Stimulated activated CD8-positive, alpha-beta memory T cell treated with anti-CD3 and anti-CD28 coated beads, Interleukin-2, amount 100 ng/mL, for 1 hour (primary cell): ENCODE results near the gene FANCG.
A peak's percentile ranks its signal among the peaks of the same experiment; 100 is the strongest.

Experiments used
- DNase-seq, 2 donors: peaks; one replicate each; pipeline ENCODE4 v3.0.0-alpha.2; 2020; ENCODE audit warnings: low read depth in 2 of 2

The FANCG gene

DNA sequence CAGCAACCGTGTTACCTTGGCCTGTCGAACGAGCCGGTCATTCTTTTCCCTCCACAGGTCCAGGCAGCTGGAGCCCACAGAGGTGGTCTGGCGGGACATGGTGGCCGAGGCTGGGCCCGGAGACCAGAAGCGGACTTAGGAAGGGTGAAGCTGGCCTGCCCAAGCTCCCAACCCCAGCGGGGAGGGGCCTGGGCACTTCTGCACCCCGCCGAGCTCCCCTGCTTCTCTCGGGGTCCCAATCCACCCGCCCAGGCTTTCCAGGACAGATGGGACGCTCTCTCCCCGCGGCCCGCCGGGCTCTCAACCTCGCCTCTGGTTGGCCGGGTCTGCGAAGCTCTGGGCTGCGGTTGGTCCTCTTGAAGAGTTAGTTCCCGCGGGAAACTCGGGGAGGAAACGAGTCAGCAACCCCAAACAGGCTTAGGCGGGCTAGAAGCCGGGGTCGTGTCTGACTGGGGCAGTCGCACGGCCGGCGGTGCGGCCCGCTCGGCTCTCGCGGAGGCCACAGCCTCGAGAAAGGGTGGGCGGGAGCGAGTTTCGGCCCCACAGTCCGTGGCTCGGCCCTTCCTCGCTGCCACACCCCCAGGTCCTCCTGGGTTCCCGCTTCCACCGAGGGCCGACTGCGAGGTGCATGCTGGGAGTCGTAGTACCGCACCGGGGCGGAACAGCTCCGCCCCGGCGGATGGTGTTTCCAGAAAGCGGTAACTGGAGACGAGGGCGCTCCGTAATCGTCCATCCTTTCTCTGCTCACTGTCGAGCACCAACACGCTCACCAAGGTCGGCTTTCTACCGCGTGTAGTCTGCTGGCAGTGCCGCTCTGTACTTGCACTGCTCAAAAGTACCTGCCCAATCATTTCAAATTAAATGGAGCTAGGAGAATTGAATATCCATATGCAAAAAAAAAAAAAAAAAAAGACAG, at the start of gene FANCG:
TSS of gene FANCG (minus strand) at position 517 of the 916 bp plus-strand sequence. CDS start at position 99, 418 bp downstream.
- DNase-seq: peak; percentile 58 to 66

DNA sequence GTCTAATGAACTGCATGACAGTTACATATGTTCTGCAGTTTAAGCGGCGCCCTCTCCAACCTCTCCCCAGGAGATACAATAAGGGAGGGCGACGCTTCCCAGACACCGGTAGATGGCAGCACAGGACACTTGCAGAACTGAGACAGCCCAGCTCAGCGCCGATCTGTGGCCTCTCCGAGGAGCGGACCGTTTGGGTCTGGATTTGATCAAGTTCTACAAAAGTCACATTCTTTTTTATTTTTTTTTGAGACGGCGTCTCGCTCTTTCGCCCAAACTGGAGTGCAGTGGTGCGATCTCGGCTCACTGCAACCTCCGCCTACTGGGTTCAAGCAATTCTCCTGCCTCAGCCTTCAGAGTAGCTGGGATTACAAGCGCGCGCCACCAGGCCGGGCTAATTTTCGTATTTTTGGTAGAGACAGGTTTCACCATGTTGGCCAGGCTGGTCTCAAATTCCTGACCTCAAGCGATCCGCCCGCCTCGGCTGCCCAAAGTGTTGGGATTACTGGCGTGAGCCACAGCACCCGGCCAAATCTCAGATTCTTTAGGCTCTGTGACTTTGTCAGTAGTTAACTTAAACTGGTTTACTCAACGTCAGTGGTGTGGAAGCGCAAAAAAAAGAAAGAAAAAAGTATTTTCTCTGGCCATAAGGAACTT, 37.3 kb upstream of the FANCG start:
- peak; percentile 70 to 76 for DNase-seq

DNA sequence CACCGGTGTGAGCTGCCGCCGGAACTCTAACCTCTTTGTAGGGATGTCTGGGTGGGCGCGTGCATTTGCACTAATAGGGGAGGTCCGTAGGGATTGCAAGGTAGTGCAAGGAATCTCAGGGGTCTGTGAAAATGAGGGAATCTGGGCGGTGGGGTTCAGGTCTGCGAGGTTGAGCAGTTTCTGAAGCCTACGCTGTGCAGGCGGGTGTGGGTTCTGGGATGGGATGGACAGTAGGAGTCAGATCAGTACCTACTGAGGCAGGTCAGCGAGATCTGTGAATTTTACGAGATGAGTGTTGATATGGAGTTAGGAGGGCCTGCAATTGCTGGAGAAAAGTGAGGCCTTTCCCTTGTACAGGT, 36.8 kb upstream of the FANCG start:
- DNase-seq: no peak

DNA sequence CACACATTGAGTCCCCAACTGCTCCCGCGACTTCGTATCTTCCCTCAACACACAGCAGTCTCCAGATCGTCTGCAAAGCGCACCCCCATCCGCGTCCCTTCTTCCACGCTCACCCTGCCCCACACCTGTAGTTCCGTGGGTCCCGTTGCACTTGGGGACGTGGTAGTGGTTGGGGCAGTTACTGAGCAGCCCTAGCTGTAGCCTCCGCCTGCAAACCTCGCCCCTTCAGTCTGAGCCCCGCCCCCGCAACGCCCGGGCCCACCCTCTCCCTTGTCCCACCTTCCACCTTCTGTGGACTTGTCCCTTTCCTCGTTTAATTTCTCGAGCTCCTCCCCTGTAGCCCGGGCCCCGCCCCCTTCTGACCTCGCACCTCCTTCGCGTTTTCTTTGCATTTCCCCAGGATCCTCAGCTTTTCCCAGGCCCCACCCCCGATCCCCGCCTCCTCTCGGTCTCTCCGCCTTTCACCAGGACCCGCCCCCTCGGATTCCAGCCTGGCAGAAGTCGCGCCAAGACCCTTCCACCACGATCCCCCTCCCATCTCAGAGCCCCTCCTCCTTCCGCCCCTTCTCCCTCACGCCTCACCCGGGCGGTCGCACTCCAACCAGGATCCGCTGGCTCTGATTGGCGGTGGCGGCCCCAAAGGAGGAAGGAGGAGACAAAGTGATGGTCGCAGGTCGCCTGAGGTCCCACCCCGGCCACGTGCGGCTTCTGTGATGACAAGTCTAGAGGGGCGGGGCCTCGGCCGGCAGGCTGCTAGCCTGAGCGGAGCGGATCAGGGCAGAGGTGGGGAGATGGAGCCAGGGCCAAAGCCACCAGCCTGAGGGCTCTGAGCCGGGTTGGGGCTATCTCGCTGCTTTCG, 36.2 kb upstream of the FANCG start, which contains the start of gene ATOSB:
TSS of gene ATOSB (minus strand) at position 183 of the 859 bp plus-strand sequence. CDS start 7,588 bp downstream, outside the sequence.
- DNase-seq: peak; percentile 85 to 87

DNA sequence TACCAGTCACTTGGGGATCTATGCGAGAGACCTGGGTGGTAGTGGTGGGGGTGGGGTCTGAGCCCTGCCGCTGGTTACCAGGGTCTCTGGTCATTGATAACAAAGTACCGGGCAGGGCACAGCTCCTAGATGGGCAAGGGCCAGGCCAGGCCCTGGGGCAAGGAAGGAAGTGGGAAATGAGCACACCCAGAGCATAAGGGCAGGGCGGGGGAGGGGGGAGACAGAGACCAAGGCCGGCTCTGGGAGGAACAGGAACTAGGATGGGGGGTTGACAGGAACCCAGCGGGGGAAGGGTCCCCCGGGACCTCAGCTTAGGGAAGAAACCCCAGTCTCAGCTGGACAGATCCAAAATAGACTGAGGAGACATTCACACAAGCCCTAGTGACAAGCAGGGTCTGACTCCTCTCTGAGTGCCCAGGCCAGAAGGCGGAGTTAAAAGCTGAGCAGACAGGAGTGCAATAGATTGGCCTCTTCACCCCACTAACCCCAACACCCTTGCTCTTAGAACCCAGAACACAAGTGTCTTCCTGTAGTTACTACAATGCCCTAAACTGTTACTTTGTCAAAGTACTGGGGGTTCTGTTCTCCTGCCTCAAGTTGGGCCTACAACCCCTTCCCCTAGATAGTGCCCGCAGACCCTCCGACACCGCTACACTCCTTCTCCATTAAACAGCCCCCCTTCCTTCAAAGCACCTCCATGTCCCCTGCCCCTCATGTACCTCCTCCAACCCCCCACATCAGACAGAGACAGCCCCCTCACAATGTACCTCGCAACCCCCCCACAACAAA, 35.3 kb upstream of the FANCG start:
- no peak for DNase-seq

DNA sequence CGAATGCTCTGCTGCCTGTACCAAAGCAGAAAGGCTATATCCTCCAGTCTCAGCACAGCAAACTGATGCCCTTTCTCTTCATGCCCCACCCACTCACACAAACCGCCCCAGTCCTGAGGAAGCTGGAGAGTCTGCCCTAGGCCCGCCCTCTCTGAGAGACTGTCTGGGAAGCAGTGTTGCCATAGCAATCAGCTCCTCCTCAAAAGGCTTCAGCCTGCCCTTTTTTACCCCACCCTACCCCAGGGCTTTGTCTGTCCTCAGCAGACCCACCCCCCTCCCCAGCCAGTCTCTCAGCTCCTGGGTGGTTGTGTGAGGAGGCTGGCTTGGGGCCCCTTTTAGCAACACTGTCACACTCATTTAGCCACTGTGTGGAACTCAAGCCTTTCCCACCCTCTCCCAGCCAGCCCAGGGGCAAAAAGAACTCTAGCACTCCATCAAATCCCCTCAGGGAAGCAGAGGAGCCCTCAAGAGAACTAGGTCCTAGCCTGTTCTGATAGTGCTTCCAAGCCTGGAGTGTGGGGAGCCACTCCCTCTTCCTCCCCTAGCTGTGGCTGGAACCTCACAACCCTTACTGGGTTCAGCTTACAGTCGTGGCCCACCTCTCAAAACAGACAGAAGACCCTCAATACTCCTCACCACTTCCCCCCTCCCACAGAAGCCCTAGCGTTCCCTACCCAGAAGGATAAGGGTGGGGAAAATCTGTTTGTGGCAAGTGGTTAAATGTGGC, 34.5 kb upstream of the FANCG start:
- DNase-seq: no peak

DNA sequence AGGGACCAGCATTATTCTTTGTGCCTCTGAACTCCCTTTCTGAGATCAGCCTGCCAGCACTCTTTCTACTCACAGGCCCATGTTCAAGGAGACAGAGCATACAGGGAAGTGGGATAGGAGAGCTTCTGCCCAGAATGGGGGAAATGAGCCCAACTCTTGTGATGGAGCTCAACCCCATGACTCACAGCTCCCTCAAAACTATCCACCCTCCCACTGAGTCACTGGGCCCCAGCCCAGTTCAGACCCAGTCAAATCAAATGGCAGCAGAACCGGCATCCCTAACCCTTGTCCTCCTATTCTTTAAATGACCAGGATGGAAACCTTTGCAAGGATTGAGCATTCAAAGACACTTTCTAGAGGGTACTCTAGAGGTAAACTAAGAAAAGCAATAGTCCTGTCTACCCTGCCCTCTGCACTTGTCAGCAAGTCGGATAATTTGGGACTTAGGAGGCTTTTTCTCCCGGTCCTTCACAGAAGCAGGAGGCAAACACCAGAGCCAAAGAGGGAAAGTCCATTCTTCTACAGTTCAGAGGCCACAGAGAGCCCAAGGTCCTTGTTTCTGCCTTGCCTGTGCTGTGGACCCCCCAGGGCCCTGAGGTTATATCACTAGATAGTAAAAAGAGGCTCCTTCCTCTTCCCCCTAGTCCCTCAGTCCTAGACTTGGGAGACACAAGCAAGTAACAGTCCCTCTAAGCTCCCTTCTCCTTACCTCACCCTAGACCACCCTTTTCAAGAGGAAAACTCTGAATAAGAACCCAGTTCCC, 32.7 kb upstream of the FANCG start:
- DNase-seq: no peak

DNA sequence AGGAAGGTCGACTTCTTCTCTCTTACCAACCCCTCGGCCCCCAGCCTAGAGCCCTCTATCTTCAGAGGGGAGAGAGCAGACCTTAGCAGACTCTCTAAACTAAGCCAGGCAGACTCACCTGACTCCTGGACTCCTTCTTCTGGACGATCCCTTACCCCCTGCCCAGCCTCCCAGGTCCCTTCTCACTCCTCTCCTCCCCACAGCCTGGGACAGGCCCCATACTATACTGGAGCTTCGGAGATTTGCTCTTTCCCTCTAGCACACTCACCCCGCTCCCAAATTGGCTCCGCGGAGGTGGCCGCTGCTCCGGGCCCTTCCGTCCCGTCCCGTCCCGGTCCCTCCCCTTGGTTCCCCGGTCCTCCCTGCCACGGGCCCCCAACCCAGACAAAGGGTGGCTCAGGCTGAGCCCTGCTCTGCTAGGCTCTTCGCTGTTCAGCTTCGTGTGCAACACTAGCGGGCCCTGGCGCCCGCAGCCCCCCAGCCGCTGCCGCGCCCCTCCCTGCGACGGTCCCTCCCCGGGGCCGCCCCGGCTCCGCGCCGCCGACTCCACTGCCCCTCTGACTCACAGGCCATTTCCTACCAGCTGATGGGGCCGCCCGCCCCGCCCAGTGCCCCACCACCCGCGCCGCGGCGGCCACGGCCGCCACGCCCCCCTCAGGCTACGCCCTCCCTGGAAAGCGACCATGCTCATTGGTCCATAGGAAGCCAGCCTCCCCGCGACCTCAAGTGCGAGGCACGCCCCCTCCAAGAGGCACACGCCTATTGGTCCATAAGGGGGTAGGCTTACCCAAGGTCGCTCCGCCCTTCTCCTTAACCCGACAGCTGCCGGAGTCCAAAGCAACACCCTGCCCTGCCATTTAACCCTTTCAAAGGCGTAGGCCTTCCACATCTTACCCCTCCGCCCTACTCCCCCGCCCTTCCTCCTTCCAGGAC, 31.5 kb upstream of the FANCG start:
- DNase-seq: peak; percentile 89 to 94

DNA sequence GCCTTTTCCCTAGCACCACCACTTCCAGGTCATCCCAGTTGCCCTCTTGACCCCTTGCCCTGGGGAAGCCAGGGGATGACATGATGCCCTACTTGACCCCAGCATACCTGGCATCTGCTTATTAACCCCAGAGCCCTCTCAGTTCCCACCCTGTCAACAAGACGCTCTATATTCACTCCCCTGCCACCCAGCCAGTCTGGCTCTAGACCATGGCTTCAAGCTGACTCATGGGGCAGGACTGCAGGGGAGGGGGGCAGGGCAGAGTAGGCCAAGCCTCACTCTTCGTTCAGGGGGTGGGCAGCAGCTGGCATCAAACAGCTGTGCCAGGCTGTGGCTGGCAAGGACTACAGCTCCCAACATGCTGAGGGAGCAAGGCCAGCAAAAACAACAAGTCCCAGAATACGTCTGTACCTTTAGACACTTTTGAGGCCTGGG, 30.6 kb upstream of the FANCG start:
- DNase-seq: no peak

DNA sequence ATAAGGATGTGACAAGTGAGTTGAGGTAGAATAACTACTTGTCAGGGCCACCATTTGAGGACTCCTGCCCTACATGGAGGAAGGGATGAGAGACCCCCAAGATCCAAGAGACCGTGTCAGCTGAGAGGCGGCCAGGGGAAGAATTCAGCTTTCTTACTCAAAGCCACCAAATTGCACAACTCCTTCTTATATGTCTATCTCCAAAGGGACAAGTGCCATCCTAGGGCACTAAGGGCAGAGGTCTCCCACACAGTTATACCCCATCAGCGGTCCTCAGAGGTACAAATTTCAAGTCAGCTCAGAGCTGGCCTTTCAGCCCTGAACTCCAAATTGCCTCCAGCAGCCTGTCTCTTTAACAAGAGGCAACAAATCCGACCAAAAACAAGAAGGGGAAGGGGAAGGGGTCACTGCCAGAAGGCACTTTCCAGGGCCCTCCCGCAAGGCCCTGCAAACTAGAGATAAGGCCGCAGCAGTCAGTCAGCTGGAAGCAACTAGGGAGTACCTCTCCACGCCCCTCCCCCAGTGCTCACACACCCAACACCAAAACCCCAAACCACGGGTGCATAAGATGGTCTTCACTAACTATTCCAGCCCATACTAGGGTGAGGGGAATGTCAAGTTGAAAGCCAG, 29.3 kb upstream of the FANCG start:
- DNase-seq: no peak

DNA sequence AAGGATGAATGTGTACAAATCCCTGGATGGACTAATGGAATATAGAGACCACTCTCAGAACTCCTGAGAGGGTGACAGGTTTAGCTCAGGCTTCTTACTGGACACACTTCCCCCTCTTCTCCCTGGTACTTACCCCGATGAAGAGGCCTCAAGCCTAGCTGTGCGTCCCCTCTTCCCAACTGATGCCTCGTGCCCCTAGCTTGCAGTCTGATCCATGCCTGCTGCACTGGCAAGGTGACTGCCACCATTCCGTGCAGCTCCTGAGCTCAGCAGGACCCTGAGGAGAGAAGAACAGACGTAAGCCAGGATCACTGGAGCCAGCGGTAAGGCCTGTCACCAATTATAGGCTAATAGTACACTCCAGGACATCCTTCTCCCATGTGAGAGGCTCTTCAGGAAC, 28.7 kb upstream of the FANCG start:
- DNase-seq: no peak

DNA sequence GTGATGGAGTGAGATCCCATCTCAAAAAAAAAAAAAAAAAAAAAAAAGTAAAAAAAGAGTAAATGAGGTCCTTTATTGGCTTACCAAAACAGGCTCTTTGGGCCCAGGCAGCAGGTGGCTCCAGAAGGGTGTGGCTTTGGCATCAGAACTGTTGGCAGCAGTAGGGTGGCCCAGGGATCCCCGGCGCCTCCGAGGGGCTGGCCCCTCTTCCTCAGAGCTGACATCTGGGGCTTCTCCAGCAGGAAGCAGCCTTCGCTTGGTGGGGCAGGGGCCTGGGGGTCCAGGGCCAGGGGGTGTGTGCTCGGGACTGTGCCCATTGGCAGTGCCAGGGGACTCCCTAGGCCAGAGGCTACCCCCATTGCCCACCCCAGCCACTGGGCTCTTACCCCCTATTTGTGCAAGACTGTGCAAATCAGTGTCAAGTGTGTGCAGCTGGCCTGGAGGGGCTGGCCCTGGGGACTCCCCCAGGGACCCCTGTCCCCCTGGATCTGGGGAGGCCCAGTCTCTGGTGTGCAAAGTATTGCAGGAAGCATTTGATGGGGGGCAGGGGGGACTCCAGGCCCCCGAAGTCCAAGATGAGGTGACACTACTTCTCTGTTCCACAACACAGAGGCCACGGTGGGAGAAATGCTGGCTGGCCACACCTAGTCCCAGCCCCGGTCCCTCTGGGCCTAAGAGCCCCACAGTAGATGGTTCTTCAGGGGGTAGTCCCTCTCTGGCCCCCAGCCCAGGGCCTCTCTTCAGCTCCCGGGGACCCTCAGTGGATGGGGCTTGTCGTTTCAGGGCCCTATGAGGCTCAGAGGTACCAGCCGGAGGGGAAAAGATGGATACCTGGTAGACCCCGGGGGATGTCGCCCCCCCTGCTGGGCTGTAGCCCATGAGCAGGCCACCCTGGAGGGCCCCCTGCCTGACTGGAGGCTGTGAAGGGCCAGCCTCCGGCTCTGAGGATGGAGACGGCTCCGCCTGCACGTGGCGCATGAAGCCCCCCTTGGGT, 27.9 kb upstream of the FANCG start:
- no peak for DNase-seq

DNA sequence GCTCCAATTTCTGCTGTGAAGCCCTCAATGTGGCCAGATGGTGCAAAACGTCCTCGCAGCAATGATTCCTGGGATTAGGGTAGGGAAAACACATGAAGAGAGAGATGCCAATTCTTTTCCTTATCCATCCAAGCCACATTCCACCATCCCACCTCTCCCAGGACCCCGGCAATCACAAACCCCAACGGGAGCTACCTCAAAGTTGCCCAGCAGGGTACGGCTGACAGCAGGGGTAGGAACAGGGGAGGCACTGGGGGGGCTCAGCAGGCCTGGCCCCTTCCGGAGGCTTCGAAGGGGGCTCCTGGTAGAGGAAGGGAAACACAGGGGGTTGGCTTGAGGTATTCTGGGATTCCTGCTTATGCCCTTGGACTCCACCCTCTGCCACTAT, 26.6 kb upstream of the FANCG start:
- no peak for DNase-seq

DNA sequence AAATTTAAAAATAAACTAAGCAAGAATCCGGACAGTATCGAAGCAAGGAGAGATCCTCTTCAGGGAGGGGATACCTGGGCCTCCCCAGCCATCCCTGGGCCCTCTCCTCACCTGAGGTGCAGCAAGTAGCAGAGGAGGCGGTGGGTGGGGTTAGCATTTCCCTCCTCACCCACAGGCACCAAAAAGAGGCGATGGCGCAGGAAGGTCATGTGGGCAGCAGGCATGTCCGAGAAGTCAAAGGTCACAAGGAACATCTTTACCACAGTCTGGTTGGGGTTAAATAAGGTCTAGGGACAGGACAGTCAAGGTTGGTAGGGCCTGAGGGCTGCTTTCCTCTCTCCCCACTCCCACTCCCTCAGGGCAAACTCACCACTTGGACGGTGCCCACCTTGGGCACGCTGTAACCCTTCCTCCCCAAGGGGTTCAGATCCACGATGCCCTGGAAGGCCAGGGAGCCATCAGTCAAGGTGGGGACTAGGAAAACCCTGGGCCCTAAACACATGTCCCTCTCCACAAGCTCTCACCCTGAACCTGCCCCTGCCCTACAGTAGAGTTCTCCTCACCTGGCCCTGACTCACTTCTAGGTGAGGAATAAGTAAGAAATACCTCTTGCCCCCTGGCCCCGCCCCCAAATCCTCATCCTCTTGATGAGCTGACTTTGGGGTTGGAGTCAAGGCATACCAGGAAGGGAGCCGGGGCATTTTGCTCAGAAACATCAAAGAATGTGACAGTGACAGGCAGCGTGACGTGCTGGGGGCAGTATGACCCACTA, 26.0 kb upstream of the FANCG start:
- no peak for DNase-seq

DNA sequence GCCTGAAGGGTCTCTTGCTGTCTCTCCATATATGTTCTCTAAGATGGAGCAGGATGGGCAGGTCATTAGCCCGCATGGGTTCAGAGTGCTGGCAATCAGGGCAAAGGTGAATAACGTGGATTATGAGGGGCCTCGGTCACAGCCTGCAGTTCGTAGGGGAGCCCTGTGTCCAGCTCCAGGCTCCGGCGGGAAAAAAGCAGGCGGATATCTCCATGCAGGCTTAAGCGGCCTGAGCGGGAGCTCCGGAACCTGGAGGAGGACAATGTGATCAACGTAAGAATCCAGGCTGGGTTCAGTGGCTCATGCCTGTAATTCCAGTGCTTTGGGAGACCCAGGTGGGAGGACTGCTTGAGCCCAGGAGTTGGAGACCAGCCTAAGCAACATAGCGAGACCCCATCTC, 25.4 kb upstream of the FANCG start:
- DNase-seq: no peak

DNA sequence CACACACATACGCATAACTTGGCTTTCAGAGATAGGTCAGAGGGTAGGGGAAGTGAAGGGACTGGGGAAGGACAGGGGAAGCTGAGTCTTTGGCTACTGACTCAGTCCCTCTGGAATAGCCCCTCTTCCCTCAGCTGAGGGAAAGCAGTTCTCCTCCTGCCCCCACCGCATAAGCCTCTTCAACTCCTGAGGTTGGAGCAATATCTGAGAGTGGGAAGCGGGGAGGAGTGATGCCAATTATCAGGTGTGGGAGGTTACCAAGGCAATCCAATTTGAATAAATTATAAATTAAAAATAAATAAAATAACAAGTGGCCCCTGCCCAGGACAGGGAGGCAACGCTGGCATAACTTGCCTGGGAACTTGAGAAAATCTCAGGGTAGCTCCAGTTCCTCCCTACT, 24.8 kb upstream of the FANCG start:
- no peak for DNase-seq
